Subcutaneous adipose tissue (tissue), 4 donors: ENCODE results near the gene AEBP2. TPM values are rescaled to one million over a fixed set of nuclear protein-coding genes. Genes with fewer than 3 reads are reported as not detected.

ENCODE experiments used
- total RNA-seq, 4 donors: library from RNA; depleted of rRNA; stranded (reverse); fragments of >200 nt; gene quantifications; one replicate each; pipeline ENCODE4 v1.1.0, GENCODE V29; 2016
- TF ChIP-seq, protein P1 (sequence below): fragments of 450-650 bp; IDR thresholded peaks from one replicate; pipeline ENCODE4 v1.5.1; 2016; ENCODE audit warnings: low read depth, mild to moderate bottlenecking, control low read depth, antibody characterized with exemption, moderate library complexity

Gene AEBP2
- total RNA-seq, 4 donors from 2014 or later, result 35.5 to 46.0 (median 41.7) TPM

DNA sequence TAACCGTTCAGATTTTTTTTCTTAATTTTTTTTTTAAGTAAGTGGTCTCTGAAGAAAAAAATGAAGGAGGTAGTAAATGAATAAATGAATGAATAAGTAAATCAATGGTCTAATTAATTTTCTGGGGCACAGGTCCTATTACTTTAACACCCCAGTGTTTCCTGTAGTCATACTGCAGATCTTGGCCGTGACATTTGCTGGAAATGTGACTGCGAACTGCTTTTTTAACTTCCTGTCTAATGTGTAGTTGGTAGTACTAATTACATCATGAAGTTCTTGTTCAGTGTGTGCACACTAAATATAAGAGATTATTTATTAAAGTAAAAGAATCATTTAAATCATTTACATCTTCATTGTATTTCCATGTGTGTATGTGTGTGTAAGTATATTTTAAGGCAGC, 45.4 kb downstream of the AEBP2 start:
- TF ChIP-seq, protein P1, sequence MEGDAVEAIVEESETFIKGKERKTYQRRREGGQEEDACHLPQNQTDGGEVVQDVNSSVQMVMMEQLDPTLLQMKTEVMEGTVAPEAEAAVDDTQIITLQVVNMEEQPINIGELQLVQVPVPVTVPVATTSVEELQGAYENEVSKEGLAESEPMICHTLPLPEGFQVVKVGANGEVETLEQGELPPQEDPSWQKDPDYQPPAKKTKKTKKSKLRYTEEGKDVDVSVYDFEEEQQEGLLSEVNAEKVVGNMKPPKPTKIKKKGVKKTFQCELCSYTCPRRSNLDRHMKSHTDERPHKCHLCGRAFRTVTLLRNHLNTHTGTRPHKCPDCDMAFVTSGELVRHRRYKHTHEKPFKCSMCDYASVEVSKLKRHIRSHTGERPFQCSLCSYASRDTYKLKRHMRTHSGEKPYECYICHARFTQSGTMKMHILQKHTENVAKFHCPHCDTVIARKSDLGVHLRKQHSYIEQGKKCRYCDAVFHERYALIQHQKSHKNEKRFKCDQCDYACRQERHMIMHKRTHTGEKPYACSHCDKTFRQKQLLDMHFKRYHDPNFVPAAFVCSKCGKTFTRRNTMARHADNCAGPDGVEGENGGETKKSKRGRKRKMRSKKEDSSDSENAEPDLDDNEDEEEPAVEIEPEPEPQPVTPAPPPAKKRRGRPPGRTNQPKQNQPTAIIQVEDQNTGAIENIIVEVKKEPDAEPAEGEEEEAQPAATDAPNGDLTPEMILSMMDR, result no peak

DNA sequence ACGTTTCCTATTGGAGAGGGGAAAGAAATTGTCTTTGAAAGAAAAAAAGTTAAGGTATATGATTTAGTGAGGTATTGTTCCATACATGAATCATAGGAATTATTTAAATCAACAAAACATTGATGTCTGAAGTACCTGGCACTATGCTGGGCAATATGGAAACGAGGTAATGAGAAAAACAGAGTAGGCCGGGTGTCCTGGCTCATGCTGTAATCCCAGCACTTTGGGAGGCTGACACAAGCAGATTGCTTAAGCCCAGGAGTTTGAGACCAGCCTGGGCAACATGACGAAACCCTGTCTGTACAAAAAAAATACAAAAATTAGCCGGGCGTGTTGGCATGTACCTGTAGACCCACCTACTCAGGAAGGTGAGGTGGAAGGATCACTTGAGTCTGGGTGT, 45.9 kb downstream of the AEBP2 start:
- TF ChIP-seq, protein P1, result no peak

DNA sequence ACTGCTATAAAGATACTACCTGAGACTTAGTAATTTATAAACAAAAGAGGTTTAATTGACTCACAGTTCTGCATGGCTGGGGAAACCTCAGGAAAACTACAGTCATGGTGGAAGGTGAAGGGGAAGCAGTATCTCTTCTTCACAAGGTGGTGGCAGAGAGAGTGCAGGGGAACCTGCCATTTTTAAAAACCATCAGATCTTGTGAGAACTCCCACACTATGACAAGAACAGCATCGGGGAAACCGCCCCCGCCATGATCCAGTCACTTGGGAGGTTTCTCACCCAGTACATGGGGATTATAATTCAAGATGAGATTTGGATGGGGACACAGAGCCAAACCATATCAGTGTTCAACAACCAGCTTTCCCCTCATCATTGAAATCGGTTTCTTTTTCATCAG, 49.9 kb downstream of the AEBP2 start:
- TF ChIP-seq, protein P1, result no peak

DNA sequence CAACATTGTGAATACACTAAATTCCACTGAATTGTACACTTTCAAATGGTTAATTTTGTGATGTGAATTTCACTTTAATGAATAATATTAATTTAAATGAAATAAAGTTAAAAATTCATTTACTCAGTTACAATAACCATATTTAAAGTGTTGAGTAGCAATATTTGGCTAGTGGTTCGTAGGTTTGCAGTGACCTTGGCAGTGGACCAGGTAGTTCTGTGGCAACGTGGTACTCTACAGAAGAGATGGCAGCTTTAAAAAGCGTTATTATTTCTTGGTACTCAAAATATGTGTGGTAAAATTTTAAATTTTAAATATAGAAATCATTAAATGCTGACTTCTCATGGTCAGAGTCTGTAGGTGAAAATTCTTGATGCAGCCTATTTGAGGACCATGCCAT, 51.6 kb downstream of the AEBP2 start:
- TF ChIP-seq, protein P1, result no peak

DNA sequence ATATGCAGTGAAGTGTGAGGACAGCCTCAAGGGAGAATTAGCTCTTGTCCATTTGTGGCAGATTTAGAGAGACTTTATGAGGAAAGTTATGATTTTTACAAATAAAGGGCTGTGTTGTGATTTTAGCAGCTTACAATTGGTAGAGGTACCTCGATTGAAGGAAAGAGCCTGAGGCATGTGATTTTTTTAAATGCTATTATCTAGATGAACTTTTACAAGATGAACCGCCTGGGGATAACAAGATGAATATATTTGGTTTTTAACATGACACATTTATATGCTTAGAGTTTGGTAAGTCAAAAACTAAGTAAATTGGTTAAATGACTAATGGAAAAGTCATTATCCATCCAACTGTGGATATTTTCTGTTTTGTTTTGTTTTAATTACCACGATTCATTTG, 52.6 kb downstream of the AEBP2 start:
- TF ChIP-seq, protein P1, result no peak

DNA sequence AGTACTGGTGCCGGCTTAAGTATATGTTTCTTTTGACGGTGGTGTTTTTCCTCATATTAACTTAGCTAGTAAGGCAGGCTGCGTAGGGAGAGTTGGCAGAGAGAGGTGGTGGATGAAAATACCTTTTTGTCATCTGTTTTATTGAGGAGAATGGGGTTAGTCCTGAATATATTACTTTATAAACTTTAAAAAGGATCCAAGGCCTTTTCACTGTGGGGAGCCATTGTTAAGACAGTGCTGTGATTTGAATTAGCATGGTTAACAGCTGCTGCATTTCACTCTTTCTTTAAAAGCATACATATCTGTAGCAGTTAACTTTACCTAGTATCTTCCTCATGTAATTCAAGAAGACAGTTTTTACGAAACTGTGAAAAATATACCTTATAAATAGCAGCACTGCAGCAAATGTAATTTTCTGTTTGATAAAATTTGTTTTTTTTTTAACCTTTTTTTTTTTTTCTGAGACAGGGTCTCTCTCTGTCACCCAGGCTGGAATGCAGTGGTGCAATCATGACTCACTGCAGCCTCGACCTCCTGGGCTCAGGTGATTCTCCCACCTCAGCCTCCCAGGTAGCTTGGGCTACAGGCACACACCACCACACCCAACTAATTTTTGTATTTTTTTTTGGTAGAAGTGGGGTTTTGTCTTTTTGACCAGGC, 57.1 kb downstream of the AEBP2 start:
- TF ChIP-seq, protein P1, result no peak

DNA sequence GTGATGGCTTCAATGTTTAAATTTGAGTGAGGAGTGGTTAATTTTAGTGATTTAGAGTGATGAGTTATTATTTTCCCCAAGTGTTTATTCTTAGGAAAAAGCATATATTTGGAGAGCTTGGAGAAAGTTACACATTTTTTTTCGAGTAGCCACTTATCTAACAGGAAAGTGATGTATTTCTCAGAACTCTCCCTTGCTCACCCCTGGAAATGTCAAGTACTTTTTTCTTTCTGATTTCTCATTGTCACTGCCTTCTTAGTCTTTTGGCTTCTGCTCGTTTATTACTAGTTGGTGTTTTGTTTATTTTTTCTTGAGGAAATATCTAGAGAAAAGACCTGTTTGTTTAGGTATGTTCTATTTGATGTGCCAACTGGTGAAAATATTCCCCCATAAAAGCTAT, 58.8 kb downstream of the AEBP2 start:
- TF ChIP-seq, protein P1, result no peak
